Stimulated activated CD4-positive, alpha-beta T cell treated with anti-CD3 and anti-CD28 coated beads, Interleukin-15, amount 100 ng/mL, for 1 hour (primary cell): ENCODE measurements around the gene DNMBP.
A peak's percentile ranks its signal among the peaks of the same experiment; 100 is the strongest.
"Not testable (repeated sequence)": the region's sequence is repeated elsewhere in the genome, so short reads cannot be mapped to it uniquely, and the experiment has no call there.

ENCODE experiments used
- DNase-seq, 2 donors: peaks; one replicate each; pipeline ENCODE4 v3.0.0-alpha.2; 2020; ENCODE audit warnings: low read depth in 1 of 2, low spot score in 1 of 2

DNMBP gene

GRCh38 chr10:99863535-99864240, 146.1 kb downstream of the DNMBP start:
- not testable (repeated sequence) for DNase-seq

GRCh38 chr10:99860466-99860865, 149.3 kb downstream of the DNMBP start:
- DNase-seq: no peak

DNA sequence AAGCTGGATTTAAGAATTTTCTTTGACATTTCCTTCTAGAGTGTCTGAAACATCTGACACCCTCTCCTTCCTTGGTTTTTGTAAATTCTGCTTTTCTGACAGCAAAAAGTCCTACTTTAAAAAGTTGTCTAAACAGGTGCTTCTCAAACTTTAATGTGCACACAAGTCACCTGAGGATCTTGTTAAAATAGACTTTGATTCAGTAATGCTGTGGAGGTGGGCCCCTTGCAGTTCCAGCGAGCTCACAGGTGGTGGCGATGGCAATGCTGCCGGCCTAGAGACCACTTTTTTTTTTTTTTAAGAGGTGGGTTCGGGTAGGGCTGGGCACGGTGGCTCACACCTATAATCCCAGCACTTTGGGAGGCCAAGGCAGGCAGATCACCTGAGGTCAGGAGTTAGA, 150.2 kb downstream of the DNMBP start:
- DNase-seq: no peak

GRCh38 chr10:99858849-99859248, 150.9 kb downstream of the DNMBP start:
- no peak for DNase-seq

DNA sequence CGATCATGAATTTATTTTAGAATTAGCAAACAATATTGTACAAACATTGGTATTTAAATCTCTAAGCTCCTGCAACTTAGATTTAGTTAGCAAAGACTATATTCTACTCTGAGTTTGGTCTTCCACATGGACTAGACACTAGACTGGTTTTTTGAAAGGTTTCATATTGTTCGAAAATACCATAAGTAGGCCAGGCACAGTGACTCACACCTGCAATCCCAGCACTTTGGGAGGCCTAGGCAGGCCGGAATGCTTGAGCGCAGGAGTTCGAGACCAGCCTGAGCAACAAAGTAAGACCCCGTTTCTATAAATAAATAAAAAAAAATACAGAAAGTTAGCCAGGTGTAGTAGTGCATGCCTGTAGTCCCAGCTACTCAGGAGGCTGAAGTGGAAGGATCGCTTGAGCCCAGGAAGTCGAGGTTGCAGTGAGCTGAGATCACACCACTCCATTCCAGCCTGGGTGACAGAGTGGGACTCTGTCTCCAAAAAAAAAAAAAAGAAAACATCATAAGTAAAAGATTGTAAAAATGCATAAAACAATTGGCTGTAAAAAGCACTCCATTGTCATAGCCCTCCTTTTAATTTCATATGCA, 154.2 kb downstream of the DNMBP start:
- DNase-seq: no peak

- DNase-seq: no peak
Measured at GRCh38 chr10:99854860-99855259, 154.9 kb downstream of the DNMBP start.

- no peak for DNase-seq
Measured at GRCh38 chr10:99853655-99854054, 156.1 kb downstream of the DNMBP start.

DNA sequence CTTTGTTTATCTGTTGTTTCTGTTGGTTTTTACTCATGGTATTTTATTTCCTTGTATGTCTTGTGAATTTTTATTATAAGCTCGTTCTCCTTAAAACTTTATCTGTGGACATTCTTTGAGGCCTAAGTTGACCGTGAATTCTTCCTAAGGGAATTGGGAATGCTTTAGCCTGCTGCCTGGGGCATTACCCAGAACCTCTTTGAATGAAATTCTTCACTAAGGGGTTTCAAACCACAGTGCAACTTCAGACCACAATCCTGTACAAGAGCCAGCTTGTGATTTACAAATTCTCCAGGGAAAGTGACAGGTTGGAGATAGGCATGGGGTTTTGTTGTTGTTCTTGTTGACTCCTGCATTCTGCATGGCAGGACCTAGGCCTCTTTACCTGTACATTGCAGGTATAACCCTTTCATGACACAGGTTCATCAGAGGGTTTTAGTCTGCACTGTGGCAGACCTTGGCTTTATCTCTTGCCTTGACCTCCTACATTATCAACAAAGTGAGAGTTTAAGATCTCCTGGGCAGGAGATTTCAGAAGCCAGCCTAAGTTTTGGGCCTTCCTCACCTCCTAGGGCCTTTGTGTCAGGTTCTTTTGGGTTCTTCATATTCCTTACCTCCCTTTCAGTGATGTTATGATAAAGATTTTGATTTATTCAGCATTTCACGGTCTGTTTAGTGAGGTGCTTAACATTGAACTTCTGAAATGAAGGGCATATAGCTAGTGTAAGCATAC, 157.1 kb downstream of the DNMBP start:
- no peak for DNase-seq

DNA sequence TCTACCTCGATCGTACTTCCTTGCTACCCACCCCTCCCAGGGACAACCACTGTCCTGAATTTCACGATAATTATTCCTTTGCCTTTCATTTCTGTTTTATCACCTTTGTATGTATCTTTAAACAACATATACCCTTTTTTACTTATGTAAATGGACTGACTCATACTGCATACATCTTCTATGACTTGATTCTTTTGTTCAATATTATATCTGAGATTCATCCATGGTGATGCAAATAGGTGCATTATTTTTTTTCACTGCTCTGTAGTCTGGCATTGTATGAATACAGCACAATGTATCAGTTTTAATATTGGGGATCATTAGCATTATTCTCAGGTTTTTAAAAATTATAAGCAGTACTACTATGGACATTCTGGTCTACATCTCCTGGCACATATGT, 157.9 kb downstream of the DNMBP start:
- DNase-seq: no peak

- DNase-seq: no peak
Measured at GRCh38 chr10:99850767-99851340, 158.9 kb downstream of the DNMBP start.

DNA sequence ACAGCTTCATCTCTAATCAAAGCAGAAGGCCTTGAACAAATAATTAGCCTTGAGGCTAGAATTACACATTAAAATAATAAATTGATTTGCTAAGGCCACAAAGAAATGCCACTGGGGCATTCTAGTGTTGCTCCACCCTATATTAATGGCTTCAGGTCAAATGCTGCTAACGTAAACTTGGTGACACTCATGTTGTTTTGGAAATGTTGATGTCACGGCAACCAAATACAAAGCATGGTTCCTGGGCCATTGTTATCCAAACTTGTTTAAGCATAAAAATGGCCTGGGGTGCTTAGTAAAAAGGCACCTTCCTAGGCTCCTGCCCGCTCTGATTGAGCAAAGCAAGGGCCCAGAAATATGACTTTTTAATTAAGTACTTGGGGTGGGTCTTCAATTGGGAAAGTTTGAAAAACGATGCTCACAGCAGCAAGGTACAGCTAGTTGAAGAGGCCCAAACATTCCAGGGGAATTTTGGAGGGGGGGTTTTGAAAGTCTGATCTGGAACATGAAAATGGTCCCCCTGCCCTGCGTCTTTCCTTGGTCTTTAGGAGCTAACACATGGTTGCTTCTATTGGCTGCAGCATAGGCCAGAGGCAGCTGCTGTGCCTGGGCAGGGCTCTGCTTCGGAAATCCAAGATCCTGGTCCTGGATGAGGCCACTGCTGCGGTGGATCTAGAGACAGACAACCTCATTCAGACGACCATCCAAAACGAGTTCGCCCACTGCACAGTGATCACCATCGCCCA, 159.6 kb downstream of the DNMBP start:
- no peak for DNase-seq

GRCh38 chr10:99849536-99849935, 160.2 kb downstream of the DNMBP start:
- no peak for DNase-seq

DNA sequence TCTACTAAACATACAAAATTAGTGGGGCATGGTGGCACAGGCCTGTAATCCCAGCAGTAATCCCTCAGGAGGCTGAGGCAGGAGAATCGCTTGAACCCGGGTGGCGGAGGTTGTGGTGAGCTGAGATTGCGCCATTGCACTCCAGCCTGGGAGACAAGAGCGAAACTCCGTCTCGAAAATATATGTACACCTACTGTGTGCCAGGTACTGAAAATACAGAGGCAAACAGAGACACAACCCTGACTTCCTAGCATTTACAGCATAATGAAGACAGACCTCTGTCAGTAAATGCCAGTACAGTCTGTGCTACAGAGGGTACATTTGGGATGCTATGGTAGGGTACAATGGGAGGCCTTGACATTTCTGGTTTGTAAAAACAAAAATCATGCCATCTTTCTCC, 160.7 kb downstream of the DNMBP start:
- no peak for DNase-seq

GRCh38 chr10:99845837-99846382, 163.8 kb downstream of the DNMBP start:
- peak in 1 of 2 donors; percentile 35 for DNase-seq

- no peak for DNase-seq
Measured at GRCh38 chr10:99844433-99844955, 165.3 kb downstream of the DNMBP start.

DNA sequence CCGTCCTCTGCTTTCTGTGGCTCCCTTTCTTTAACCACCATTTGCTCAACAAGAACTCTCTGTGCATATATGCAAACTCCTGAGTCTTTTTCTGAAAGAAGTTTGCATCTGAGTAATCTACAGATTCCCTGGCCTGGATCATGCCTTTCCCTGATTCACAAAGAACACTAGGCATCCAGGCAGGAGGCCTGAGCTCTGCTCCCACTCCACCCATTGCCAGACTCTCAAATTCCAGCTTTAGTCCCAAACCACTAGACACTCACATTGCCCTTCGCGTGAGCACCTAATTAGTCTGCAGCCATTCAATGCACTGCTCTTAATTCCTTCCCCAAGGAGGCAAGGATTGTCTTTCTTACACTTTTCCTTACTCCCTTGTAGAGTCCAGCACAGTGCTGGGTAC, 166.4 kb downstream of the DNMBP start:
- no peak for DNase-seq

- no peak for DNase-seq
Measured at GRCh38 chr10:99841746-99842145, 168.0 kb downstream of the DNMBP start.

DNA sequence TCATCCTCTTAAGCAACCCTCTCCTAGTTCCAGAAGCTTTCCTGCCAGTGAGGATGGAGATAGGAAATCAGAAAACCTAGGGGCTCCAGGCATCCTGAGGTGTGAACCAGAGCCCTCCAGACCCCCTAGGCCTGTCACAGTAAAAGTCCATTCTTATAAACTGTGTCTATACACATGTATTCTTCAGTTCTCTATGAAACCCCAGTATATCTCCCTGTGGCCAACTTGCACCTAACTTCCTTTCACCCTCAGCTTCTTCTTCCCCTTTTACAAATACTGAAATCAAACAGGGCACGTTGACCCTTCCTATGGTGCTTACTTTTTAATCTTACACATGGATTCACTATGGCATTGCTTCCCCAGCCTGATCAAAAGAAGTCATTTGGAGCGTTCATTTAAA, 168.9 kb downstream of the DNMBP start:
- DNase-seq: not testable (repeated sequence)

GRCh38 chr10:99836711-99837110, 173.0 kb downstream of the DNMBP start:
- DNase-seq: no peak

DNA sequence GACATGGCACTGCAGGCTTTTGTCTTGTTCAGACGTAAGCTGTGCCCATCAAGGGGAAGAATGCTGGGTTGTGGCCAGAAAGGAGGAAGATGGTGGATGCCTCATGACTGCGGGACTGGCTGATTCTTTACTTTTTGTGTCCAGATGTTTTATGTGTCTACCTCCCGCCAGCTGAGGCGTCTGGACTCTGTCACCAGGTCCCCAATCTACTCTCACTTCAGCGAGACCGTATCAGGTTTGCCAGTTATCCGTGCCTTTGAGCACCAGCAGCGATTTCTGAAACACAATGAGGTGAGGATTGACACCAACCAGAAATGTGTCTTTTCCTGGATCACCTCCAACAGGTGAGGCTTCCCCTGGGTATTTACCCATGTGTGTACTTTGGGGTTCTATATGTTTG, 173.8 kb downstream of the DNMBP start:
- DNase-seq: no peak

GRCh38 chr10:99834410-99834809, 175.3 kb downstream of the DNMBP start:
- DNase-seq: no peak
